Amygdala (tissue), 56 donors: ENCODE measurements around the gene FEM1A.
"Not testable (repeated sequence)": the region's sequence is repeated elsewhere in the genome, so short reads cannot be mapped to it uniquely, and the experiment has no call there.

Experiments
- DNase-seq, 56 donors: peaks; one replicate each; lab custom pipeline; 2025; lab: John Stamatoyannopoulos, UW

The FEM1A gene

GRCh38 chr19:4791183-4792018 lies at the start of gene FEM1A:
TSS of gene FEM1A (plus strand) at chr19:4791734. CDS start at chr19:4791855, 121 bp downstream.
- peak; percentile 90 to 100 (median 100) for DNase-seq

GRCh38 chr19:4742723-4743646 lies 48.5 kb upstream of the FEM1A start:
- peak in 3 of 56 donors; percentile 10 to 19 (median 19) for DNase-seq

GRCh38 chr19:4744451-4745174 lies 46.9 kb upstream of the FEM1A start:
- DNase-seq = peak in 12 of 56 donors; percentile 5 to 65 (median 20)

GRCh38 chr19:4745175-4745574 lies 46.4 kb upstream of the FEM1A start:
- DNase-seq = not testable (repeated sequence)

- DNase-seq = no peak
Measured at GRCh38 chr19:4745986-4746385, 45.5 kb upstream of the FEM1A start.

- DNase-seq = no peak
Measured at GRCh38 chr19:4748185-4748584, 43.3 kb upstream of the FEM1A start.

GRCh38 chr19:4748589-4748988 lies 42.9 kb upstream of the FEM1A start:
- peak in 14 of 56 donors; percentile 8 to 69 (median 30) for DNase-seq

- DNase-seq = peak in 13 of 56 donors; percentile 4 to 46 (median 22)
Measured at GRCh38 chr19:4749870-4750590, 41.5 kb upstream of the FEM1A start.

GRCh38 chr19:4754248-4754647 lies 37.3 kb upstream of the FEM1A start:
- no peak for DNase-seq

GRCh38 chr19:4755459-4755858 lies 36.1 kb upstream of the FEM1A start:
- DNase-seq = no peak

GRCh38 chr19:4758082-4758481 lies 33.5 kb upstream of the FEM1A start:
- no peak for DNase-seq

GRCh38 chr19:4758659-4759058 lies 32.9 kb upstream of the FEM1A start:
- no peak for DNase-seq

- peak; percentile 7 to 96 (median 85) for DNase-seq
Measured at GRCh38 chr19:4759388-4760284, 31.9 kb upstream of the FEM1A start.

GRCh38 chr19:4760285-4760650 lies 31.3 kb upstream of the FEM1A start:
- no peak for DNase-seq

- no peak for DNase-seq
Measured at GRCh38 chr19:4763021-4763420, 28.5 kb upstream of the FEM1A start.

GRCh38 chr19:4764393-4764660 lies 27.2 kb upstream of the FEM1A start:
- DNase-seq = no peak

GRCh38 chr19:4768934-4769777 lies 22.4 kb upstream of the FEM1A start:
- peak in 51 of 56 donors; percentile 10 to 83 (median 55) for DNase-seq

GRCh38 chr19:4772566-4772965 lies 19.0 kb upstream of the FEM1A start:
- no peak for DNase-seq
